Sciatic nerve (tissue), 2 donors: ENCODE measurements around the gene SPEF1. TPM values are rescaled to one million over a fixed set of nuclear protein-coding genes. Genes with fewer than 3 reads are reported as not detected.
"Not testable (repeated sequence)": the region's sequence is repeated elsewhere in the genome, so short reads cannot be mapped to it uniquely, and the experiment has no call there.

Source experiments
- ATAC-seq: fragments of 200-7000 bp; cut with Tn5 transposase; one replicate; pipeline ENCODE4 v1.9.1; 2020; ENCODE audit warnings: mild to moderate bottlenecking, moderate library complexity
- DNase-seq: peaks from one replicate; pipeline ENCODE4 v3.0.0-alpha.2; 2020; ENCODE audit warnings: low spot score
- intact Hi-C: fragments of 100-400 bp; cut with DNase I; formaldehyde crosslinking; loops from one replicate; pipeline ENCODE4 v1.14.2; 2022
- total RNA-seq: library from RNA; stranded (reverse); fragmentation: NEBNext Ultra II Directional; extraction: Animal tissue kit (Norgen Biotek cat#: 25700); gene quantifications from one replicate; pipeline ENCODE4 v1.2.1, GENCODE V29; 2021
- donor health status: DM: no; HTN: no; CAD: no.
- donor health status: DM: no; HTN: no; CAD: no.

The SPEF1 gene
- total RNA-seq, 1 donor from 2014 or later: not detected

- intact Hi-C loops: no loop called here
- DNase-seq (no peak), ATAC-seq (no peak)
Observed at GRCh38 chr20:3794701-3795420, 13.6 kb upstream of the SPEF1 start.

GRCh38 chr20:3794168-3794567, 12.9 kb upstream of the SPEF1 start:
- ATAC-seq, DNase-seq, intact Hi-C loops: not testable (repeated sequence)

- intact Hi-C loops, DNase-seq, ATAC-seq: not testable (repeated sequence)
Observed at GRCh38 chr20:3789201-3789600, 8.0 kb upstream of the SPEF1 start.

GRCh38 chr20:3788685-3789155, 7.5 kb upstream of the SPEF1 start:
- intact Hi-C loops: no loop called here
- ATAC-seq: no peak
- DNase-seq: no peak

GRCh38 chr20:3787324-3788014, 6.2 kb upstream of the SPEF1 start:
- intact Hi-C loops: loop anchor here (2.0 kb wide), 1 partner anchor 33 kb away; the partner anchor contains the start of gene AP5S1
- no peak for ATAC-seq

GRCh38 chr20:3786665-3787323, 5.5 kb upstream of the SPEF1 start, which contains the start of gene CENPB:
TSS of gene CENPB (minus strand) at chr20:3786740. CDS start at chr20:3786483, 257 bp downstream.
- DNase-seq: peak; percentile 94
- ATAC-seq: peak; percentile 88
- intact Hi-C loops: loop anchor here (2.0 kb wide), 1 partner anchor 34 kb away; the partner anchor contains the start of gene AP5S1

More at GRCh38 chr20:3787324-3788014, 6.2 kb upstream of the SPEF1 start:
- DNase-seq: no peak

GRCh38 chr20:3786126-3786484, 4.9 kb upstream of the SPEF1 start:
- no peak for DNase-seq
- ATAC-seq: peak; percentile 13
- intact Hi-C loops: loop anchor here (2.0 kb wide), 1 partner anchor 35 kb away; the partner anchor contains the start of gene AP5S1

- no peak for ATAC-seq
Observed at GRCh38 chr20:3785240-3786125, 4.2 kb upstream of the SPEF1 start.

GRCh38 chr20:3784863-3785239, 3.6 kb upstream of the SPEF1 start:
- intact Hi-C loops: no loop called here
- DNase-seq (no peak), ATAC-seq (no peak)

More at GRCh38 chr20:3785240-3786125, 4.2 kb upstream of the SPEF1 start:
- DNase-seq: no peak
- intact Hi-C loops: loop anchor here (2.0 kb wide), 1 partner anchor 35 kb away; the partner anchor contains the start of gene AP5S1

GRCh38 chr20:3784216-3784853, 3.1 kb upstream of the SPEF1 start:
- DNase-seq (no peak), ATAC-seq (no peak)
- intact Hi-C loops: no loop called here

- DNase-seq (no peak), ATAC-seq (no peak)
- intact Hi-C loops: no loop called here
Observed at GRCh38 chr20:3783511-3784195, 2.4 kb upstream of the SPEF1 start.

GRCh38 chr20:3783068-3783489, 1.8 kb upstream of the SPEF1 start:
- ATAC-seq: no peak
- intact Hi-C loops: no loop called here
- no peak for DNase-seq

GRCh38 chr20:3782597-3782996, 1.3 kb upstream of the SPEF1 start:
- DNase-seq (no peak), ATAC-seq (no peak)
- intact Hi-C loops: no loop called here

GRCh38 chr20:3778976-3779375, 2.3 kb downstream of the SPEF1 start:
- no peak for ATAC-seq
- no peak for DNase-seq
- intact Hi-C loops: no loop called here

GRCh38 chr20:3777716-3778629, 3.3 kb downstream of the SPEF1 start:
- intact Hi-C loops: no loop called here
- ATAC-seq (peak; percentile 76), DNase-seq (peak; percentile 84)

- ATAC-seq (peak; percentile 16), DNase-seq (no peak)
- intact Hi-C loops: no loop called here
Observed at GRCh38 chr20:3777381-3777715, 3.9 kb downstream of the SPEF1 start.
